ENCODE results near the gene TXLNB. TPM values are rescaled to one million over a fixed set of nuclear protein-coding genes. Genes with fewer than 3 reads are reported as not detected.

Gene TXLNB
- total and polyA plus RNA-seq, 2 of the 13 experiments (the other 11 are each of a cell fraction or from before 2014, with no cell fraction given): not detected

GRCh38 chr6:139308936-139309603 lies 17.3 kb upstream of the TXLNB start (continued):
- TF ChIP-seq SRSF9 (IDR thresholded peaks at IDR 0.05; ENCODE audit: borderline replicate concordance, insufficient read depth, low read depth, low read length, poor library complexity, severe bottlenecking) (no peak), ZNF138 (CRISPR knock-in tag; IDR thresholded peaks at IDR 0.05; ENCODE audit: low read depth) (no peak), MZF1 (CRISPR knock-in tag; IDR thresholded peaks at IDR 0.05; ENCODE audit: borderline replicate concordance) (no peak), MEF2D (CRISPR knock-in tag; IDR thresholded peaks at IDR 0.05) (peak; percentile 20; the same call in 1 of the 2 replicates), HCFC1 (IDR thresholded peaks at IDR 0.05; ENCODE audit: low read depth, low read length) (no peak), ZBTB21 (CRISPR knock-in tag; IDR thresholded peaks at IDR 0.05) (no peak), ZHX2 (IDR thresholded peaks at IDR 0.05; ENCODE audit: low read depth) (no peak), ZHX2 (CRISPR knock-in tag; IDR thresholded peaks at IDR 0.05; ENCODE audit: borderline replicate concordance) (no peak), ZNF777 (CRISPR knock-in tag; IDR thresholded peaks at IDR 0.05) (no peak), ZSCAN25 (CRISPR knock-in tag; IDR thresholded peaks at IDR 0.05) (no peak), ZNF546 (CRISPR knock-in tag; conservative IDR thresholded peaks at IDR 0.05) (no peak), PCBP1 (IDR thresholded peaks at IDR 0.05; ENCODE audit: borderline replicate concordance, low read depth, low read length) (no peak), SMC3 (IDR thresholded peaks at IDR 0.05; ENCODE audit: low read length) (no peak)
- TF ChIP-seq, protein P1, sequence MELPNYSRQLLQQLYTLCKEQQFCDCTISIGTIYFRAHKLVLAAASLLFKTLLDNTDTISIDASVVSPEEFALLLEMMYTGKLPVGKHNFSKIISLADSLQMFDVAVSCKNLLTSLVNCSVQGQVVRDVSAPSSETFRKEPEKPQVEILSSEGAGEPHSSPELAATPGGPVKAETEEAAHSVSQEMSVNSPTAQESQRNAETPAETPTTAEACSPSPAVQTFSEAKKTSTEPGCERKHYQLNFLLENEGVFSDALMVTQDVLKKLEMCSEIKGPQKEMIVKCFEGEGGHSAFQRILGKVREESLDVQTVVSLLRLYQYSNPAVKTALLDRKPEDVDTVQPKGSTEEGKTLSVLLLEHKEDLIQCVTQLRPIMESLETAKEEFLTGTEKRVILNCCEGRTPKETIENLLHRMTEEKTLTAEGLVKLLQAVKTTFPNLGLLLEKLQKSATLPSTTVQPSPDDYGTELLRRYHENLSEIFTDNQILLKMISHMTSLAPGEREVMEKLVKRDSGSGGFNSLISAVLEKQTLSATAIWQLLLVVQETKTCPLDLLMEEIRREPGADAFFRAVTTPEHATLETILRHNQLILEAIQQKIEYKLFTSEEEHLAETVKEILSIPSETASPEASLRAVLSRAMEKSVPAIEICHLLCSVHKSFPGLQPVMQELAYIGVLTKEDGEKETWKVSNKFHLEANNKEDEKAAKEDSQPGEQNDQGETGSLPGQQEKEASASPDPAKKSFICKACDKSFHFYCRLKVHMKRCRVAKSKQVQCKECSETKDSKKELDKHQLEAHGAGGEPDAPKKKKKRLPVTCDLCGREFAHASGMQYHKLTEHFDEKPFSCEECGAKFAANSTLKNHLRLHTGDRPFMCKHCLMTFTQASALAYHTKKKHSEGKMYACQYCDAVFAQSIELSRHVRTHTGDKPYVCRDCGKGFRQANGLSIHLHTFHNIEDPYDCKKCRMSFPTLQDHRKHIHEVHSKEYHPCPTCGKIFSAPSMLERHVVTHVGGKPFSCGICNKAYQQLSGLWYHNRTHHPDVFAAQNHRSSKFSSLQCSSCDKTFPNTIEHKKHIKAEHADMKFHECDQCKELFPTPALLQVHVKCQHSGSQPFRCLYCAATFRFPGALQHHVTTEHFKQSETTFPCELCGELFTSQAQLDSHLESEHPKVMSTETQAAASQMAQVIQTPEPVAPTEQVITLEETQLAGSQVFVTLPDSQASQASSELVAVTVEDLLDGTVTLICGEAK (IDR thresholded peaks at IDR 0.05): no peak
- TF ChIP-seq, protein P1 (CRISPR knock-in tag; IDR thresholded peaks at IDR 0.05): peak; percentile 58; the same call in 1 of the 2 replicates

All from HepG2 (cell line).